K562 (cell line): ENCODE results near the gene LIPE. TPM values are rescaled to one million over a fixed set of nuclear protein-coding genes. Genes with fewer than 3 reads are reported as not detected.
A peak's percentile ranks its signal among the peaks of the same experiment; 100 is the strongest.

Experiments used
- ATAC-seq: fragments of 200-7000 bp; cut with Tn5 transposase; 3 replicates; pipeline ENCODE4 v1.9.1; 2020; ENCODE audit warnings: moderate library complexity
- BruUV-seq: library from RNA; stranded (reverse); fragments of 400-500 nt; replicated peaks from 2 replicates; lab custom pipeline; 2021; lab: Mats Ljungman, UMichigan
- CTCF ChIA-PET: fragments of 300-600 bp; formaldehyde crosslinking; extraction: SDS; loops from one replicate; lab custom pipeline; 2021; ENCODE audit warnings: low intra/inter-chr PET ratio; lab: Yijun Ruan, JAX
- POLR2A ChIA-PET: fragments of 300-600, 350-650 bp; sonication (Branson Sonifier 250); formaldehyde crosslinking; extraction: SDS; loops from one replicate; lab custom pipeline; 2021; ENCODE audit warnings: antibody characterized with exemption, inconsistent platforms; lab: Yijun Ruan, JAX
- DNase-seq, 4 experiments: peaks; one replicate each; pipeline versions ENCODE4 v3.0.0 to v3.0.0-alpha.2; 2011 to 2018; ENCODE audit warnings: low spot score in 3 of 4, mixed read lengths in 3 of 4; ENCODE audit errors: extremely low read depth in 1 of 4
- FAIRE-seq: peaks from 2 replicates; lab custom pipeline; 2011; peaks lifted over from hg19 to GRCh38; lab: Jason Lieb, UNC
- H2AFZ ChIP-seq: 2 replicates; pipeline ENCODE4 v1.6.0; 2011; ENCODE audit warnings: low read depth, low read length, control low read depth, inconsistent platforms
- H3K27ac ChIP-seq: fragments of 200-600 bp; 3 replicates; pipeline ENCODE4 v1.8.0; 2011; ENCODE audit warnings: low read depth, mild to moderate bottlenecking, control low read depth, inconsistent platforms, low read length, moderate library complexity, mixed read lengths; ENCODE audit errors: extremely low read depth
- H3K27me3 ChIP-seq, 2 experiments: fragments of 300-600 bp in 1 of 2; 2 replicates in 1 of 2; 3 replicates in 1 of 2; pipeline versions ENCODE4 v1.6.0 to v1.8.0; 2011; ENCODE audit warnings: inconsistent platforms in 2 of 2, low read length in 2 of 2, mild to moderate bottlenecking in 1 of 2, mixed read lengths in 1 of 2, moderate library complexity in 1 of 2; ENCODE audit not compliant: control insufficient read depth in 2 of 2, insufficient read depth in 2 of 2
- H3K36me3 ChIP-seq: fragments of 300-600 bp; 3 replicates; pipeline ENCODE4 v1.8.0; 2011; ENCODE audit warnings: mild to moderate bottlenecking, low read length, inconsistent platforms; ENCODE audit not compliant: control insufficient read depth, insufficient read depth
- H3K4me1 ChIP-seq, 2 experiments: fragments of 200-600 bp in 1 of 2; replicated peaks in 1 of 2; 2 replicates in 1 of 2; 3 replicates in 1 of 2; pipeline versions ENCODE4 v1.5.1 to v1.8.0; 2011; ENCODE audit warnings: inconsistent platforms in 2 of 2, low read length in 2 of 2, mild to moderate bottlenecking in 1 of 2, mixed read lengths in 1 of 2, moderate library complexity in 1 of 2; ENCODE audit not compliant: control insufficient read depth in 2 of 2, insufficient read depth in 2 of 2
- H3K4me2 ChIP-seq: 2 replicates; pipeline ENCODE4 v1.6.1; 2011; ENCODE audit warnings: low read length, control low read depth, inconsistent platforms, mixed read lengths; ENCODE audit not compliant: insufficient read depth
- H3K4me3 ChIP-seq: fragments of 200-600 bp; sonication (generic), shearing (Covaris generic); 2 replicates; pipeline ENCODE4 v1.5.1; 2016; ENCODE audit warnings: control low read depth, inconsistent platforms
- H3K79me2 ChIP-seq: fragments of 200-600 bp; 3 replicates; pipeline ENCODE4 v1.8.0; 2011; ENCODE audit warnings: low read length, inconsistent platforms; ENCODE audit not compliant: control insufficient read depth, insufficient read depth
- H3K9ac ChIP-seq, 2 experiments: 2 replicates each; pipeline versions ENCODE4 v1.6.0 to v1.6.1; 2011; ENCODE audit warnings: low read depth in 2 of 2, low read length in 2 of 2, control low read depth in 1 of 2, inconsistent platforms in 1 of 2, mild to moderate bottlenecking in 1 of 2, mixed read lengths in 1 of 2; ENCODE audit not compliant: insufficient read depth in 1 of 2
- H3K9me1 ChIP-seq: one replicate; pipeline ENCODE4 v1.6.0; 2011; ENCODE audit warnings: inconsistent platforms, mild to moderate bottlenecking, low read length, moderate library complexity; ENCODE audit not compliant: control insufficient read depth, insufficient read depth
- H3K9me3 ChIP-seq: replicated peaks from 2 replicates; pipeline ENCODE4 v1.5.1; 2011; ENCODE audit warnings: low read depth, low read length, inconsistent platforms; ENCODE audit not compliant: control insufficient read depth, insufficient read depth
- H4K20me1 ChIP-seq: replicated peaks from 2 replicates; pipeline ENCODE4 v1.6.1; 2011; ENCODE audit warnings: low read length, inconsistent platforms, mixed read lengths; ENCODE audit not compliant: control insufficient read depth, insufficient read depth
- HDAC8 ChIP-seq: fragments of 450-650 bp; IDR thresholded peaks from 2 replicates; pipeline ENCODE4 v1.6.1; 2016; ENCODE audit warnings: mild to moderate bottlenecking, missing genetic modification characterization, moderate library complexity, missing compliant biosample characterization
- HDGF ChIP-seq: fragments of 450-650 bp; IDR thresholded peaks from 2 replicates; pipeline ENCODE4 v1.6.1; 2016
- LARP7 ChIP-seq: fragments of 450-650 bp; IDR thresholded peaks from 2 replicates; pipeline ENCODE4 v1.6.1; 2016
- MAX ChIP-seq: sonication (generic); formaldehyde crosslinking; IDR thresholded peaks from 2 replicates; pipeline ENCODE4 v1.9.0; 2022; ENCODE audit warnings: mild to moderate bottlenecking, missing genetic modification reagents
- PREB ChIP-seq: sonication (generic); formaldehyde crosslinking; IDR thresholded peaks from 2 replicates; pipeline ENCODE4 v1.8.1; 2023; ENCODE audit warnings: mild to moderate bottlenecking, missing genetic modification reagents
- SAP30 ChIP-seq: fragments of 200-600 bp; sonication (generic); IDR thresholded peaks from 2 replicates; pipeline ENCODE4 v1.6.1; 2012; ENCODE audit warnings: borderline replicate concordance, low read depth, mild to moderate bottlenecking, moderate library complexity, low read length, control low read depth, inconsistent platforms; ENCODE audit not compliant: insufficient read depth, poor library complexity, severe bottlenecking
- TFAP4 ChIP-seq: sonication (generic); formaldehyde crosslinking; IDR thresholded peaks from 2 replicates; pipeline ENCODE4 v1.8.0; 2022; ENCODE audit warnings: missing genetic modification reagents, mild to moderate bottlenecking, moderate library complexity, borderline replicate concordance
- WGBS: fragments of 100-300 bp; shearing (Covaris generic); methylation state at CpG from one replicate; pipeline ENCODE4 v1.1.6; 2016; ENCODE audit warnings: low coverage, mixed read lengths; ENCODE audit not compliant: insufficient coverage; ENCODE audit errors: missing lambda C conversion rate; 5-methylcytosine and 5-hydroxymethylcytosine counted together
- in situ Hi-C: fragments of 300-500 bp; cut with MboI; formaldehyde crosslinking; loops from 4 replicates; pipeline ENCODE4 v1.15.0; 2018; ENCODE audit warnings: inconsistent platforms, mixed read lengths
- intact Hi-C: fragments of 100-400 bp; cut with micrococcal nuclease; formaldehyde crosslinking; loops from 2 replicates; pipeline ENCODE4 v1.14.2; 2022
- polyA plus RNA-seq, 8 experiments: library from polyadenylated mRNA; depleted of rRNA in 4 of 8; stranded (reverse) in 5 of 8; unstranded in 3 of 8; fragments of >200 nt; fragmentation: Nextera tagmentation in 2 of 8; fragmentation: Illumina TruSeq in 1 of 8; extraction: Ambion mirVana in 2 of 8; extraction: Trizol in 1 of 8; gene quantifications; 2 replicates each; pipeline versions ENCODE4 v1.2.1 to v1.2.3, GENCODE V29; 2011 to 2014; ENCODE audit warnings: inconsistent platforms in 1 of 8, missing spikeins in 1 of 8
- total RNA-seq, 7 experiments: library from RNA; depleted of rRNA in 6 of 7; stranded (reverse); fragments of >200 nt in 6 of 7; fragmentation: Illumina TruSeq in 2 of 7; extraction: Trizol in 2 of 7; gene quantifications; 2 replicates each; pipeline versions ENCODE4 v1.2.1 to v1.2.3, GENCODE V29; 2011 to 2021; ENCODE audit warnings: low replicate concordance in 1 of 7

LIPE gene
- total and polyA plus RNA-seq, 9 of the 15 experiments (the other 6 are each of a cell fraction or from before 2014, with no cell fraction given): 0.22 TPM; not detected in 8

DNA sequence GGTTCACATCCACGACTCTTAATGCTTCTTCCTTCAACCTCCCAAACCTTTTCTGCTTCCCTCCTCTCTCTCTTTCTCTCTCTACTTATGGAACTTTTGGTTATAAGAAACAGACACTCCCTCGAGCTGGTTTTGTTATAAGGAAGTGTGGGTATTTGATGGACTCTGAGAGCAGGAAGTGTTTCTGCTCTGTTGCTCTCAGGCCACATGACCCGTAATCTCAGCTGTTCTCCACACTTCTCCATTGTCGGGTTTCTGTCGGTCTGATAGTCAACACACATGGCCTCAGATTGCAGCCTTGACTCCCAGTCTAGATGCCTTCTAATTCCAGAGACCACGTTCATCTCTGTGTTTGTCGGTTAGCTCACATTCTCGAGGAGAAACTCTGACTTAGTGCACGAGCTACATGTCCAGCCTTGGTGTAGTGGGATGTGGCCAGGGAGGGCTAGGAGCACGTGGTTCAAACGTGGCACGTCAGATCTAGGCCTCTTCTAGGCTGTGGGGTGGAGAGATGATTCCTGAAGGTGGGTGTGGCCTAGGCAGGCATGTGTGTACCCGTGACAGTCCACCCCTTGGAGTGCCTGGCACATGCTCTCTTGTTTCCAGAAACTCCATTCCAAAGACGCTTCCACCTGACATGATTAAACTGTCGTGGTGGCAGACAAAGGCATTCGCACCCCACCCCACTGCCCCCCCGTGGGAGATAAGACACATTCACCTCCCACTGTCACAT is 63.4 kb downstream of the LIPE start:
- no peak for DNase-seq
- no peaks in the 10 kb centered on the region for H3K9me1 ChIP-seq
- H3K27me3 ChIP-seq: no peaks in the 10 kb centered on the region
- H3K4me3 ChIP-seq: no peak overlapping the region
- peaks cover 2% of the 10 kb centered on the region; the same call in 1 of the 2 replicates for H3K9me3 ChIP-seq
- no peaks in the 10 kb centered on the region for H3K79me2 ChIP-seq
- no peak for ATAC-seq
- intact Hi-C loops: no loop called here
- H4K20me1 ChIP-seq: no peaks in the 10 kb centered on the region
- FAIRE-seq: no peak
- H3K4me2 ChIP-seq: no peak overlapping the region
- BruUV-seq: no TSS peak
- H3K9ac ChIP-seq: no peak overlapping the region
- in situ Hi-C loops: no loop called here
- WGBS: 55% methylated on average over 15 of the region's 17 CpGs
- no peak overlapping the region for H2AFZ ChIP-seq
- peaks cover 6% of the 10 kb centered on the region; the same call in 2 of the 3 replicates for H3K36me3 ChIP-seq
- POLR2A ChIA-PET: interaction anchor here (0.6 to 0.7 kb wide), 2 partner anchors 60 to 236 kb away, joined by 3 read pairs; no protein-coding TSS in a partner anchor
- CTCF ChIA-PET: no interaction called here
- peaks cover 0 to 15% of the 10 kb centered on the region in 2 experiments; a peak in 2 of 5 replicates for H3K4me1 ChIP-seq
- no peak overlapping the region for H3K27ac ChIP-seq
- TF ChIP-seq HDGF (no peak), TFAP4 (CRISPR knock-in tag) (no peak), SAP30 (no peak), MAX (peak; percentile 38; the same call in 1 of the 2 replicates), PREB (CRISPR knock-in tag) (no peak), HDAC8 (no peak), LARP7 (no peak)
